ENCODE data around the gene MAPK8IP1. TPM values are rescaled to one million over a fixed set of nuclear protein-coding genes. Genes with fewer than 3 reads are reported as not detected.

The MAPK8IP1 gene
- total RNA-seq, 4 donors from 2014 or later = 1.9 to 11.1 (median 2.6) TPM

DNA sequence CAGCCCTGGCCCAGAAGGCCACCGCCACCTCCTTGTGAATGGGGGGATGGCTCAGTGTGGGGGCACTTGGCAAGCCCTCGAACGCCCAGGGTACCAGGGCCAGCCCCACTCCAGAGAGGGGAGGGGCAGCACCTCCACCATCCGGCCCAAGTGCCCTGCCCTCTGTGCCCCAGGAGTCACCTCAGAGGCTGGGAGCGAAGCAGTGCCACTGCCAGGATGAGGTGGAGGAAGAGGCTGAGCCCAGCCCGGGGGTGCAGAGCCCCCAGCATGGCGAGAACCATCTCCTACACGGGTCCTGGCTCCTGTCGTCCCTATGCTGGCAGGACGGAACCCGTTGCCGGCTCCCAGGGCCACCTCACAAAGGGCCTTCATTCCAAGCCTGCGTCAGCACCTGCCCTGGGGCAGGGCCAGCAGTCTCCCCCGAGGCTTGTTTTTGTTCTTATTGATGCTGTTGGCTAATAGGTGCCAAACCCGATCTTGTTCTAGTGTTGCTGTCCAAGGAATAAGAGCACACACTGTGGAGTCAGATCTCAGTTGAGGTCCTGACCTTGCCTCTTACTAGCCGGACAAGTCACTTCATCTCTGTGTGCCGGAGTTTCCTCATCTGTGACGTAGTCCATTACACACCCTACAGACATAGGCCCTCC is 21.6 kb downstream of the MAPK8IP1 start, which contains the start of gene FREY1:
TSS of gene FREY1 (minus strand) at position 307 of the 647 bp plus-strand sequence. CDS start at position 281, 26 bp downstream.
- no peaks in the 10 kb centered on the region for H3K27me3 ChIP-seq
- intact Hi-C loops (cut with DNase I; ENCODE audit: low total_unique reads) = no loop called here
- TF ChIP-seq POLR2AphosphoS5 (IDR thresholded peaks at IDR 0.05) = no peak
- TF ChIP-seq, protein P1, sequence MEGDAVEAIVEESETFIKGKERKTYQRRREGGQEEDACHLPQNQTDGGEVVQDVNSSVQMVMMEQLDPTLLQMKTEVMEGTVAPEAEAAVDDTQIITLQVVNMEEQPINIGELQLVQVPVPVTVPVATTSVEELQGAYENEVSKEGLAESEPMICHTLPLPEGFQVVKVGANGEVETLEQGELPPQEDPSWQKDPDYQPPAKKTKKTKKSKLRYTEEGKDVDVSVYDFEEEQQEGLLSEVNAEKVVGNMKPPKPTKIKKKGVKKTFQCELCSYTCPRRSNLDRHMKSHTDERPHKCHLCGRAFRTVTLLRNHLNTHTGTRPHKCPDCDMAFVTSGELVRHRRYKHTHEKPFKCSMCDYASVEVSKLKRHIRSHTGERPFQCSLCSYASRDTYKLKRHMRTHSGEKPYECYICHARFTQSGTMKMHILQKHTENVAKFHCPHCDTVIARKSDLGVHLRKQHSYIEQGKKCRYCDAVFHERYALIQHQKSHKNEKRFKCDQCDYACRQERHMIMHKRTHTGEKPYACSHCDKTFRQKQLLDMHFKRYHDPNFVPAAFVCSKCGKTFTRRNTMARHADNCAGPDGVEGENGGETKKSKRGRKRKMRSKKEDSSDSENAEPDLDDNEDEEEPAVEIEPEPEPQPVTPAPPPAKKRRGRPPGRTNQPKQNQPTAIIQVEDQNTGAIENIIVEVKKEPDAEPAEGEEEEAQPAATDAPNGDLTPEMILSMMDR (IDR thresholded peaks at IDR 0.05) = no peak
- no peak for TF ChIP-seq EP300 (IDR thresholded peaks at IDR 0.05; ENCODE audit: low read depth)
- no peak for TF ChIP-seq POLR2A (IDR thresholded peaks at IDR 0.05)
- H3K36me3 ChIP-seq = peaks cover 0 to 3% (median 2%) of the 10 kb centered on the region in 4 donors
- H3K4me3 ChIP-seq = no peak within 1 kb of the TSS
- H3K27ac ChIP-seq = no peak within 1 kb of the TSS
- WGBS, 2 donors (ENCODE audit: low coverage in 1 of 2) = 63% methylated on average over 10 of the region's 18 CpGs; no CpG with 5 or more reads in 1 of the 2 donors
- peaks cover 0 to 9% (median 2%) of the 10 kb centered on the region in 4 donors for H3K4me1 ChIP-seq
- DNase-seq = no peak
- in situ Hi-C loops (cut with MboI; ENCODE audit: low pct_ligation_motif_present in 1 of 4, low pct_unique_long_range_greater_than_20kb in 1 of 4, low sequenced_read_pairs in 3 of 4) = no loop called here
- H3K9me3 ChIP-seq = no peaks in the 10 kb centered on the region

DNA sequence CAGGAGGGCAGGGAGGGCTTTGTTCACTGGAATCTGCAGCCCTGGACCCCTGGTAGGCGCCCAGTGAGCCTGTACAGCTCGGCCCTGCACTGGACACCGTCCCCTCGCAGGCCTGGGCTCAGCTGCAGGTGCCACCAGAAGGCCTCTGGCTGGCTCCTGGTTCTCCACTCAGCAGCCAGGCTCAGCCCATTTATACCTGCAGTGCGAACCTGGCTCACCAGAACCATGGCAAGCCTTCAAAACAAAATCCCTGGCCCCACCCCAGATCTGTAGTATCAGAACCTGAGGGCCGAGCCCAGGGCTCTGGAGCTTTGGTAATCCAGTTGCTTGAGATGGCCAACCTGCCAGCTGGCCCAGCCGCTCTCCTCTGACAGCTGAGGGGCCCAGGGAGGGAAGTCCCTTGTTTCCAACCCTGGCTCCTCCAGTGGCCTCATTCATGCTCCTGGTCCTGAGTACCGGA is 22.5 kb downstream of the MAPK8IP1 start:
- no peaks in the 10 kb centered on the region for H3K27me3 ChIP-seq
- peaks cover 0 to 10% (median 4%) of the 10 kb centered on the region in 4 donors for H3K36me3 ChIP-seq
- no peaks in the 10 kb centered on the region for H3K9me3 ChIP-seq
- H3K27ac ChIP-seq = no peak overlapping the region
- intact Hi-C loops (cut with DNase I; ENCODE audit: low total_unique reads) (no loop called here), in situ Hi-C loops (cut with MboI; ENCODE audit: low pct_ligation_motif_present in 1 of 4, low pct_unique_long_range_greater_than_20kb in 1 of 4, low sequenced_read_pairs in 3 of 4) (no loop called here)
- no peak overlapping the region for H3K4me3 ChIP-seq
- no peak for TF ChIP-seq POLR2AphosphoS5 (IDR thresholded peaks at IDR 0.05)
- TF ChIP-seq, protein P1 (IDR thresholded peaks at IDR 0.05) = no peak
- no peak for TF ChIP-seq EP300 (IDR thresholded peaks at IDR 0.05; ENCODE audit: low read depth)
- no peak for TF ChIP-seq POLR2A (IDR thresholded peaks at IDR 0.05)
- WGBS, 2 donors (ENCODE audit: low coverage in 1 of 2) = 72 to 80% methylated on average over 1 to 7 of the region's 8 CpGs
- DNase-seq = no peak
- peaks cover 0 to 9% (median 2%) of the 10 kb centered on the region in 4 donors for H3K4me1 ChIP-seq

DNA sequence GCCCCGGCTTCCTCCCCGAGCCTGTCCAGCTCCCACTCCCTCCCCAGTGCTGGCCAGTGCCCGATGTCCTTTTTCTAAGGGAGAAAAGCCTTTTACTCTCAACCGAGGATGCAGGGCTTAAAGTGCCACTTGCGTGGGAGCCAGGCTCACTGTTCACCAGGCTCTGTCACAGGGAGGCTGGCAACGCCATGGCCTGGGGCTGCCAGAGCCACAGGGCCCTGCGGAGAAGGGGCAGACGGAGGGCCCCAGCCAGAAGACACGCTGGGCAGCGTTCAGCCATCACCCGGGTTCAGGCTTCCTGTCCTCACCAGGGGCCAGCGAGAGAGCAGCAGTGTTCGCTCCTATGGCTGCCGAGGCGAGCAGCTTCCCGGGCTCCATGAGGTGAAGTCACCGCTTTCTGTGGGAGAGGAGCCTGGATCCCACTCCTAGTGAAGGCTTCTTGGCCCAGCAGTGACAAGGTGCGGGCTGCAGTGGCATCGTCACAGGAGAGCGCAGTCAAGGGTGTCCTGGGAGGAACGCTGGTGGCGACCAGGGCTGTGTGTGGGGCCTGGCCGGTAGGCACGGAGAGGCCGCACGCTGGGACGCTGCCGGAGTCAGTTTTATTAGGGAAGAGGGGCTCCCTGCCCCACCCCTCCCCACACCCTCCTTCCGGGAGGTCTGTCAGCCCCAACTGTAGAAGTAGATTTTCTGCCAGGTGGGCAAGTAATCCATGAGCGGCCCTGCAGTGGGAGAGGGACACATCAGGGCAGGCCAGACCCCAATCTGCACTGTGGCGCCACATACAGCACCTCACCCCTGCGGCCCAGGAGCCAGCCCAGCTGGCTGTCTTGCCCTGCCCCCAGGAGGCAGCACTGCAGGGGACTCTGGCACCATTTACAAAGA is 24.4 kb downstream of the MAPK8IP1 start:
- no peak overlapping the region for H3K4me3 ChIP-seq
- no peak overlapping the region for H3K27ac ChIP-seq
- TF ChIP-seq, protein P1 (IDR thresholded peaks at IDR 0.05) = no peak
- TF ChIP-seq POLR2AphosphoS5 (IDR thresholded peaks at IDR 0.05) = no peak
- TF ChIP-seq POLR2A (IDR thresholded peaks at IDR 0.05) = no peak
- TF ChIP-seq EP300 (IDR thresholded peaks at IDR 0.05; ENCODE audit: low read depth) = no peak
- in situ Hi-C loops (cut with MboI; ENCODE audit: low pct_ligation_motif_present in 1 of 4, low pct_unique_long_range_greater_than_20kb in 1 of 4, low sequenced_read_pairs in 3 of 4) = loop anchor here in 1 of 4 donors (10.0 kb wide), 1 partner anchor 55 kb away; no protein-coding TSS in a partner anchor
- peaks cover 0 to 27% (median 11%) of the 10 kb centered on the region in 4 donors for H3K36me3 ChIP-seq
- H3K9me3 ChIP-seq = no peaks in the 10 kb centered on the region
- no peaks in the 10 kb centered on the region for H3K27me3 ChIP-seq
- 92% methylated on average over 28 of the region's 32 CpGs; no CpG with 5 or more reads in 1 of the 2 donors for WGBS, 2 donors (ENCODE audit: low coverage in 1 of 2)
- no peak for DNase-seq
- peaks cover 0 to 9% (median 2%) of the 10 kb centered on the region in 4 donors for H3K4me1 ChIP-seq
- intact Hi-C loops (cut with DNase I; ENCODE audit: low total_unique reads) = no loop called here

DNA sequence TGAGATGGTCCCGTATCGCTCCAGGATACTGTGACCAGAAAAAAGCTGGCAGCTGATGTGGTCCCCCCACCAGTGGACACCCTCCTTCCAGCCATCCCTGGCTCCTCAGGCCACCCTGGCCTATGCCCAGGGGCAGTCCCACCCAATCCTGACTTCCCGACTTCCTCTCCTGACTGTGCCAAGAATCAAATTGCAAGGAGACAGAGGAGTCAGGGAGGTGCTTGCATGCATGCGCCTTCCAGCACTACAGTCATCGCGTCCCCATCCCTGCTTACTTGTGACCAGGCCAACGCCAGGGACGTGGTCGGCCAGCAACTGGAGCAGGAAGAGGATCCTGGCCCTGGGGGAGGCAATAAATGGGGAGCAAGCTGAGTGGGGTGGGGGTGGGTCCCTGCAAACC is 25.2 kb downstream of the MAPK8IP1 start:
- WGBS, 2 donors (ENCODE audit: low coverage in 1 of 2) = 92% methylated on average over 9 of the region's 9 CpGs; no CpG with 5 or more reads in 1 of the 2 donors
- H3K9me3 ChIP-seq = no peaks in the 10 kb centered on the region
- TF ChIP-seq POLR2AphosphoS5 (IDR thresholded peaks at IDR 0.05) (no peak), EP300 (IDR thresholded peaks at IDR 0.05; ENCODE audit: low read depth) (no peak), POLR2A (IDR thresholded peaks at IDR 0.05) (no peak)
- TF ChIP-seq, protein P1 (IDR thresholded peaks at IDR 0.05) = no peak
- DNase-seq = no peak
- intact Hi-C loops (cut with DNase I; ENCODE audit: low total_unique reads) = no loop called here
- no peaks in the 10 kb centered on the region for H3K27me3 ChIP-seq
- no peak overlapping the region for H3K27ac ChIP-seq
- H3K4me3 ChIP-seq = no peak overlapping the region
- in situ Hi-C loops (cut with MboI; ENCODE audit: low pct_ligation_motif_present in 1 of 4, low pct_unique_long_range_greater_than_20kb in 1 of 4, low sequenced_read_pairs in 3 of 4) = loop anchor here in 1 of 4 donors (10.0 kb wide), 1 partner anchor 56 kb away; no protein-coding TSS in a partner anchor
- H3K36me3 ChIP-seq = peaks cover 0 to 30% (median 11%) of the 10 kb centered on the region in 4 donors
- H3K4me1 ChIP-seq = peaks cover 0 to 10% (median 2%) of the 10 kb centered on the region in 4 donors

All from transverse colon (tissue), 4 donors.